Panc1 (cell line): ENCODE measurements around the gene OLIG2.

ENCODE experiments used
- POLR2AphosphoS5 ChIP-seq: IDR thresholded peaks from 2 replicates; pipeline ENCODE4 v1.6.1; 2012; ENCODE audit warnings: mild to moderate bottlenecking, low read depth, low read length, moderate library complexity
- TF ChIP-seq, protein P1 (sequence below): fragments of 450-650 bp; IDR thresholded peaks from 2 replicates; pipeline ENCODE4 v1.5.1; 2017; ENCODE audit warnings: mild to moderate bottlenecking

DNA sequence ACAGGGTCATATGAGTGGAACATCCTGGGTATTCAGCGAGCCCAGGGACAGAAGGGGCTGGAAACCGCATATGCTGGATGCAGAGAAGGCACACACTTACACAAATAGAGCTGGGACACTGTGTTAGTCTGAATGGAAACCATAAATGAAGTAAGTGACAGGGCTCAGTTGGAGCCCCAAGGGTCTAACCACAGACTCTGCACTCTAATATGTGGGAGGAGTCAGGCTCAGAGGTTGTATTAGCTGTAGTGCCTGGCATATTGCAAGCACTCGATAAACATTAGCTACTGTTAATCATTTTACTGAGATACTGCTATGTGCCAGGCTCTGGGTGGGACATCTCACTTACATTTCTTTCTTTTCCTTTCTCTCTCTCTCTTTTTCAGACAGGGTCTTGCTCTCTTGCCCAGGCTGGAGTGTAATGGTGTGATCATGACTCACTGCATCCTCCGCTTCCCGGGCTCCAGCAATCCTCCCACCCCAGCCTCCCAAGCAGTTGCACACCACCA is 37.7 kb downstream of the OLIG2 start:
- TF ChIP-seq, protein P1, sequence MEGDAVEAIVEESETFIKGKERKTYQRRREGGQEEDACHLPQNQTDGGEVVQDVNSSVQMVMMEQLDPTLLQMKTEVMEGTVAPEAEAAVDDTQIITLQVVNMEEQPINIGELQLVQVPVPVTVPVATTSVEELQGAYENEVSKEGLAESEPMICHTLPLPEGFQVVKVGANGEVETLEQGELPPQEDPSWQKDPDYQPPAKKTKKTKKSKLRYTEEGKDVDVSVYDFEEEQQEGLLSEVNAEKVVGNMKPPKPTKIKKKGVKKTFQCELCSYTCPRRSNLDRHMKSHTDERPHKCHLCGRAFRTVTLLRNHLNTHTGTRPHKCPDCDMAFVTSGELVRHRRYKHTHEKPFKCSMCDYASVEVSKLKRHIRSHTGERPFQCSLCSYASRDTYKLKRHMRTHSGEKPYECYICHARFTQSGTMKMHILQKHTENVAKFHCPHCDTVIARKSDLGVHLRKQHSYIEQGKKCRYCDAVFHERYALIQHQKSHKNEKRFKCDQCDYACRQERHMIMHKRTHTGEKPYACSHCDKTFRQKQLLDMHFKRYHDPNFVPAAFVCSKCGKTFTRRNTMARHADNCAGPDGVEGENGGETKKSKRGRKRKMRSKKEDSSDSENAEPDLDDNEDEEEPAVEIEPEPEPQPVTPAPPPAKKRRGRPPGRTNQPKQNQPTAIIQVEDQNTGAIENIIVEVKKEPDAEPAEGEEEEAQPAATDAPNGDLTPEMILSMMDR: no peak
- TF ChIP-seq POLR2AphosphoS5: no peak
